WTC11 (cell line): Measurements from ENCODE around the gene PALD1. TPM values are rescaled to one million over a fixed set of nuclear protein-coding genes. Genes with fewer than 3 reads are reported as not detected.
A peak's percentile ranks its signal among the peaks of the same experiment; 100 is the strongest.

Source experiments
- ATAC-seq: fragments of 200-7000 bp; cut with Tn5 transposase; 2 replicates; pipeline ENCODE4 v1.10.0; 2021; ENCODE audit warnings: mild to moderate bottlenecking, moderate library complexity
- CTCF ChIA-PET: fragments of 300-600 bp; sonication (Branson Sonifier 250); formaldehyde crosslinking; loops from one replicate; lab custom pipeline; 2021; ENCODE audit warnings: antibody characterized with exemption; lab: Charles Lee
- POLR2A ChIA-PET: fragments of 350-600 bp; sonication (Branson Sonifier 250); formaldehyde crosslinking; loops from one replicate; lab custom pipeline; 2021; ENCODE audit warnings: antibody characterized with exemption; lab: Charles Lee
- DNase-seq: peaks from one replicate; pipeline ENCODE4 v3.0.0; 2021; ENCODE audit warnings: low spot score
- H3K27ac Mint-ChIP-seq: 2 replicates; pipeline ENCODE4 v1.8.0; 2021; ENCODE audit warnings: mixed read lengths
- H3K27me3 Mint-ChIP-seq: 2 replicates; pipeline ENCODE4 v1.8.0; 2021; ENCODE audit warnings: low read depth, mild to moderate bottlenecking, moderate library complexity, mixed read lengths
- H3K36me3 Mint-ChIP-seq: 2 replicates; pipeline ENCODE4 v1.8.0; 2021; ENCODE audit warnings: mixed read lengths
- H3K4me1 Mint-ChIP-seq: 2 replicates; pipeline ENCODE4 v1.8.0; 2022; ENCODE audit warnings: mixed read lengths
- H3K4me3 Mint-ChIP-seq: 2 replicates; pipeline ENCODE4 v1.8.0; 2021; ENCODE audit warnings: mild to moderate bottlenecking, moderate library complexity, mixed read lengths
- H3K9me3 Mint-ChIP-seq: 2 replicates; pipeline ENCODE4 v1.8.0; 2021; ENCODE audit warnings: mixed read lengths
- AFF4 ChIP-seq: sonication (generic); formaldehyde crosslinking; IDR thresholded peaks from 2 replicates; pipeline ENCODE4 v1.8.1; 2023; ENCODE audit warnings: mild to moderate bottlenecking, missing genetic modification reagents, borderline replicate concordance
- CREB1 ChIP-seq: sonication (generic); formaldehyde crosslinking; IDR thresholded peaks from 2 replicates; pipeline ENCODE4 v1.8.0; 2023; ENCODE audit warnings: mild to moderate bottlenecking, missing genetic modification reagents
- GABPB1 ChIP-seq: sonication (generic); formaldehyde crosslinking; IDR thresholded peaks from 2 replicates; pipeline ENCODE4 v1.8.1; 2023; ENCODE audit warnings: mild to moderate bottlenecking, missing genetic modification reagents
- GRHL2 ChIP-seq: fragments of 250-450 bp; sonication (Bioruptor Pico); IDR thresholded peaks from 2 replicates; pipeline ENCODE4 v1.8.0; 2022; ENCODE audit warnings: mild to moderate bottlenecking, moderate library complexity; ENCODE audit not compliant: insufficient replicate concordance, severe bottlenecking
- RORB ChIP-seq: fragments of 250-450 bp; sonication (Bioruptor Pico); IDR thresholded peaks from 2 replicates; pipeline ENCODE4 v1.9.0; 2021; ENCODE audit warnings: mild to moderate bottlenecking
- SMAD3 ChIP-seq: sonication (generic); formaldehyde crosslinking; IDR thresholded peaks from 2 replicates; pipeline ENCODE4 v1.8.0; 2022; ENCODE audit warnings: missing genetic modification reagents, mild to moderate bottlenecking, borderline replicate concordance
- SP1 ChIP-seq: sonication (generic); formaldehyde crosslinking; conservative IDR thresholded peaks from 2 replicates; pipeline ENCODE4 v1.8.1; 2022; ENCODE audit warnings: missing genetic modification reagents
- STAT6 ChIP-seq: sonication (generic); formaldehyde crosslinking; conservative IDR thresholded peaks from 2 replicates; pipeline ENCODE4 v1.8.1; 2023; ENCODE audit warnings: mild to moderate bottlenecking, low read depth, missing genetic modification reagents, moderate library complexity
- ZNF232 ChIP-seq: sonication (generic); formaldehyde crosslinking; IDR thresholded peaks from 2 replicates; pipeline ENCODE4 v1.8.0; 2022; ENCODE audit warnings: mild to moderate bottlenecking, missing genetic modification reagents
- ZNF416 ChIP-seq: fragments of 250-450 bp; sonication (Bioruptor Pico); IDR thresholded peaks from 2 replicates; pipeline ENCODE4 v1.9.0; 2021; ENCODE audit warnings: mild to moderate bottlenecking, inconsistent platforms
- ZNF423 ChIP-seq: fragments of 250-450 bp; sonication (Bioruptor Pico); IDR thresholded peaks from 2 replicates; pipeline ENCODE4 v2.1.2; 2022; ENCODE audit warnings: mild to moderate bottlenecking, moderate library complexity
- ZNF425 ChIP-seq: fragments of 250-450 bp; sonication (Bioruptor Pico); conservative IDR thresholded peaks from 2 replicates; pipeline ENCODE4 v1.9.0; 2021; ENCODE audit warnings: mild to moderate bottlenecking
- ZNF512 ChIP-seq: sonication (generic); formaldehyde crosslinking; IDR thresholded peaks from 2 replicates; pipeline ENCODE4 v1.8.1; 2022; ENCODE audit warnings: missing genetic modification reagents, borderline replicate concordance
- total RNA-seq: library from RNA; stranded (reverse); gene quantifications from 3 replicates; pipeline ENCODE4 v1.2.3, GENCODE V29; 2021

Gene PALD1
- total RNA-seq, 1 experiment from 2014 or later: 43.6 TPM

GRCh38 chr10:70430493-70431445, 47.8 kb upstream of the PALD1 start:
- H3K27ac Mint-ChIP-seq: peak overlapping the region; percentile 53
- ChIA-PET CTCF (interaction anchor here (0.6 to 2.6 kb wide), 18 partner anchors 12 to 447 kb away, joined by 3 to 25 read pairs (median 4); no protein-coding TSS in a partner anchor), POLR2A (interaction anchor here (1.1 to 1.6 kb wide), 2 partner anchors 27 to 47 kb away, joined by 3 read pairs; partner anchors contain the start of gene EIF4EBP2)
- no peaks in the 10 kb centered on the region for H3K9me3 Mint-ChIP-seq
- H3K4me1 Mint-ChIP-seq: peaks cover 23% of the 10 kb centered on the region
- H3K4me3 Mint-ChIP-seq: no peak overlapping the region
- TF ChIP-seq STAT6 (CRISPR knock-in tag) (no peak), GABPB1 (CRISPR knock-in tag) (0 out of 2 replicates have a peak, but pooled peaks have one; percentile 29), CREB1 (CRISPR knock-in tag) (no peak), ZNF425 (CRISPR knock-in tag) (no peak), ZNF232 (CRISPR knock-in tag) (no peak)
- H3K27me3 Mint-ChIP-seq: no peaks in the 10 kb centered on the region
- H3K36me3 Mint-ChIP-seq: peaks cover 41% of the 10 kb centered on the region
- DNase-seq: peak; percentile 33
- ATAC-seq: peak; percentile 35

GRCh38 chr10:70432101-70432500, 46.5 kb upstream of the PALD1 start:
- TF ChIP-seq SP1 (CRISPR knock-in tag): no peak
- TF ChIP-seq AFF4 (CRISPR knock-in tag): no peak
- no peak for TF ChIP-seq RORB (CRISPR knock-in tag)
- TF ChIP-seq GRHL2 (CRISPR knock-in tag): no peak
- TF ChIP-seq SMAD3 (CRISPR knock-in tag): no peak
- TF ChIP-seq ZNF512: no peak
- no peak for TF ChIP-seq ZNF416 (CRISPR knock-in tag)
- TF ChIP-seq ZNF423 (CRISPR knock-in tag): no peak
- Mint-ChIP-seq H3K9me3 (no peaks in the 10 kb centered on the region), H3K27me3 (no peaks in the 10 kb centered on the region), H3K4me3 (no peak overlapping the region), H3K27ac (peak overlapping the region; percentile 92; the same call in 1 of the 2 replicates), H3K4me1 (peaks cover 16% of the 10 kb centered on the region), H3K36me3 (peaks cover 41% of the 10 kb centered on the region)
- ChIA-PET POLR2A (no interaction called here), CTCF (interaction anchor here (1.0 to 2.6 kb wide), 5 partner anchors 11 to 105 kb away, joined by 3 to 25 read pairs (median 7); no protein-coding TSS in a partner anchor)
- ATAC-seq (no peak), DNase-seq (no peak)
